Lung (tissue), 12 donors: ENCODE results near the gene FAM120B. TPM values are rescaled to one million over a fixed set of nuclear protein-coding genes. Genes with fewer than 3 reads are reported as not detected.

Experiments
- ATAC-seq: fragments of 200-7000 bp; cut with Tn5 transposase; one replicate; pipeline ENCODE4 v1.9.1; 2020; ENCODE audit warnings: moderate number of reproducible peaks; ENCODE audit not compliant: insufficient read depth, low FRiP score
- DNase-seq, 3 donors: peaks; one replicate each; pipeline ENCODE4 v3.0.0-alpha.2; 2013 to 2017
- H3K27ac ChIP-seq, 2 donors: one replicate each; pipeline ENCODE4 v1.5.1; 2013; ENCODE audit warnings: mild to moderate bottlenecking in 2 of 2, moderate library complexity in 2 of 2, control low read depth in 1 of 2, inconsistent platforms in 1 of 2, low read depth in 1 of 2, low read length in 1 of 2
- H3K27me3 ChIP-seq, 3 donors: one replicate each; pipeline ENCODE4 v1.5.1; 2013; ENCODE audit warnings: low read length in 2 of 3; ENCODE audit not compliant: control insufficient read depth in 3 of 3, insufficient read depth in 3 of 3
- H3K36me3 ChIP-seq, 4 donors: one replicate each; pipeline ENCODE4 v1.5.1; 2013; ENCODE audit warnings: low read length in 4 of 4, mild to moderate bottlenecking in 1 of 4, moderate library complexity in 1 of 4; ENCODE audit not compliant: control insufficient read depth in 4 of 4, insufficient read depth in 4 of 4
- H3K4me1 ChIP-seq, 5 donors: one replicate each; pipeline ENCODE4 v1.5.1; 2013; ENCODE audit warnings: low read length in 5 of 5, mild to moderate bottlenecking in 2 of 5, moderate library complexity in 1 of 5; ENCODE audit not compliant: control insufficient read depth in 5 of 5, insufficient read depth in 5 of 5
- H3K4me3 ChIP-seq: one replicate; pipeline ENCODE4 v1.5.1; 2013; ENCODE audit warnings: mild to moderate bottlenecking, control low read depth, moderate library complexity
- H3K9ac ChIP-seq, 2 donors: one replicate each; pipeline ENCODE4 v1.5.1; 2013; ENCODE audit warnings: low read length in 2 of 2, control low read depth in 1 of 2; ENCODE audit not compliant: insufficient read depth in 1 of 2
- H3K9me3 ChIP-seq, 4 donors: one replicate each; pipeline ENCODE4 v1.5.1; 2013; ENCODE audit warnings: low read length in 3 of 4, mild to moderate bottlenecking in 1 of 4, moderate library complexity in 1 of 4; ENCODE audit not compliant: control insufficient read depth in 4 of 4, insufficient read depth in 3 of 4
- CTCF ChIP-seq: IDR thresholded peaks from 2 replicates; pipeline ENCODE4 v1.5.1; 2012; ENCODE audit warnings: mild to moderate bottlenecking; ENCODE audit errors: control extremely low read depth, extremely low read depth
- WGBS, 2 donors: extraction: QIAGEN DNeasy Blood & Tissue Kit; methylation state at CpG; one replicate each; pipeline ENCODE4 v1.1.7; 2013; 5-methylcytosine and 5-hydroxymethylcytosine counted together
- polyA plus RNA-seq, 2 donors: library from polyadenylated mRNA; stranded (reverse); fragments of 200-250 nt; gene quantifications; one replicate each; pipeline ENCODE4 v1.2.1, GENCODE V29; 2013
- total RNA-seq, 2 donors: library from RNA; depleted of rRNA in 1 of 2; stranded (reverse); fragments of >200 nt in 1 of 2; gene quantifications; one replicate each; pipeline ENCODE4 v1.2.1, GENCODE V29; 2014 to 2021
- donor health status: control.
- donor health status: control.
- donor health status: Bipolar disorder and iron deficiency.
- donor health status: healthy.
- donor health status: DM: yes; HTN: yes; CAD: no.

The FAM120B gene
- total and polyA plus RNA-seq, 4 donors: 8.5 to 35.6 (median 20.7) TPM

- no peak overlapping the region for H3K4me3 ChIP-seq
- no peak for DNase-seq
- no peak for TF ChIP-seq CTCF
- H3K9me3 ChIP-seq: no peaks in the 10 kb centered on the region
- peaks cover 0 to 40% (median 22%) of the 10 kb centered on the region in 3 donors for H3K27me3 ChIP-seq
- peaks cover 0 to 17% (median 7%) of the 10 kb centered on the region in 4 donors for H3K36me3 ChIP-seq
- 71 to 80% methylated on average over 33 of the region's 33 CpGs for whole genome bisulfite sequencing, 2 donors
- ATAC-seq: no peak
- peak overlapping the region in 1 of 2 donors; percentile 61 for H3K27ac ChIP-seq
- H3K4me1 ChIP-seq: peaks cover 6 to 41% (median 16%) of the 10 kb centered on the region in 5 donors
- no peak overlapping the region for H3K9ac ChIP-seq
Observed at GRCh38 chr6:170288091-170288631, 18.4 kb upstream of the FAM120B start.

DNA sequence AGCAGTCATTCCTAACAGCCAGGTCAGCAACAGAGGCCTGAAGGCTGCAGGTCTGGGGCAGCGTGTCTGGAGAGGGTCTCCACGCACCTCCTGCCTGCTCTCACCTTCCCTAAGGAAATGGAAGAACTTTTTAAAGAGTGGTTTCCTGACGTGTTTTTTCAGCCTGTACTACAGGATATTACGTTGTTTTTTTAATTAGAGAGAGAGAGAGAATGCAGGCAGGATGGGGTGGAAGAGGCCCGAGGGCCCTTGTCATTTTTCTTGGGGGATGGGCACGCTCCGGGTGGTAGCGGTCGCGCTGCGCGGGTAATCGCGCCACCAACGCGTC lies 17.7 kb upstream of the FAM120B start:
- peak in 1 of 3 donors; percentile 27 for DNase-seq
- peak overlapping the region in 1 of 2 donors; percentile 37 for H3K27ac ChIP-seq
- H3K4me1 ChIP-seq: peaks cover 6 to 47% (median 16%) of the 10 kb centered on the region in 5 donors
- H3K9me3 ChIP-seq: no peaks in the 10 kb centered on the region
- no peak overlapping the region for H3K9ac ChIP-seq
- no peak overlapping the region for H3K4me3 ChIP-seq
- WGBS, 2 donors: 7 to 12% methylated on average over 16 of the region's 16 CpGs
- no peak for ATAC-seq
- H3K27me3 ChIP-seq: peaks cover 0 to 46% (median 29%) of the 10 kb centered on the region in 3 donors
- H3K36me3 ChIP-seq: peaks cover 0 to 14% (median 6%) of the 10 kb centered on the region in 4 donors
- TF ChIP-seq CTCF: no peak

DNA sequence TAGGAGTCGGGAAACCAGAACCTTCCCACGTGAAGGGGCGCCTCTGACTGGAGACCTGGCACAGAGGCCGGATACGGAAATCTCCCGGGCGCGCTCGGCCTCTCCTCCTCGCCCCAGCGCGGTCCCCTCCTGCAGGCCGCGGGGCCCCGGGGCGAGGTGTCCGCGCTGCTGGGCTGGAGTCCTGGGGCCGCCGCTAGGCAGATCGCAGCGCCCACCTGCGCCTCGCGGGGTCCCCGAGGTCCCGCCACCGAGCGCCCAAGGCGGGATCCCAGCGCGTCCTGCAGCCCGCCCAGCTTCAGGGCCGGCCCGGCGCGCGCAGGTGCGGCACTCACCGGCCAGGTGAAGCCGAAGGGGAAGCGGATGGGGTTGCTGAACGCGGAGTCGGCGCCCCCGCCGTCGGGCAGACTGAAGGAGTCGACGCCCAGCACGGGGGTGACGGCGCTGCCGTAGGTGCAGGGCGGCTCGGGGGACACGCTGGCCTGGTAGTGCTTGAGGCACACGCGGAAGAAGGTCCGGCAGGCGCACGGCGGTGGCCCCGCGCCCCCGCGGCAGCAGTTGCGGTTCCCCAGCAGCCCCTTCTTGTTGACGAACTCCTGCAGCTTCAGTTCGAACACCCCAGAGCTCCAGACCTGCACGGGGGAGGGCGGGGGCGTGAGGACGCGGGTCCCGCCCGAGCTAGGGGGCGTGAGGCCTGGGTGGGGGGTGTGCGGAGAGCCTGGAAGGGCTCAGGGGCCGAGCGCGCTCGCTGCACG lies 17.2 kb upstream of the FAM120B start:
- Histone ChIP-seq H3K27me3 (peaks cover 0 to 52% (median 34%) of the 10 kb centered on the region in 3 donors), H3K4me1 (peaks cover 6 to 47% (median 16%) of the 10 kb centered on the region in 5 donors), H3K27ac (peak overlapping the region in 1 of 2 donors; percentile 37), H3K9me3 (no peaks in the 10 kb centered on the region), H3K36me3 (peaks cover 0 to 12% (median 5%) of the 10 kb centered on the region in 4 donors), H3K9ac (no peak overlapping the region), H3K4me3 (peak overlapping the region; percentile 69)
- 2 to 3% methylated on average over 50 to 85 of the region's 85 CpGs for WGBS, 2 donors
- no peak for TF ChIP-seq CTCF
- peak in 1 of 3 donors; percentile 35 for DNase-seq
- ATAC-seq: no peak
